Measurements from ENCODE around the gene PAX7.

DNA sequence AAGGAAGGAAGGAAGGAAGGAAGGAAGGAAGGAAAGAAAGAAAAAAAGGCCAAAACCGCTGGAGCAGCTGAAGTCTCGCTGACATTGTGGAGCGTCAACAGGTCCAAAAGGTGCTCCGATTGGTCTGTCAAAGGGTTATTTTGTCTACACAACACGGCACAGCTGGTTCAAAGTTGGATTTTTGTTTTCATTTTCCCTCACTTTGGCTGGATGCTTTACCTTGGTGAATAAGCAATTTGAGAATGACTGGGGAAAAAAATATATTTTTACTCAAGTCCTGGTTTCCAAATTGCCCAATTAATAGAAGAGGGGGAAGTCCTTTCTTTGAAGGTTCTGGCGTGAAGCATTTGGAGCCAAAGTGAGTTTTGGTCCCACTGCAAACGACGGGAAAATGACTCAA is 19.3 kb upstream of the PAX7 start:
- TF ChIP-seq POLR2A (IDR thresholded peaks at IDR 0.05) (no peak), CTCF (IDR thresholded peaks at IDR 0.05) (no peak)
